ENCODE data around the gene PKP1.

The PKP1 gene

GRCh38 chr1:201379733-201380242 is 96.5 kb downstream of the PKP1 start:
- no peaks in the 10 kb centered on the region for H3K9me3 ChIP-seq (replicated peaks; ENCODE audit: insufficient read depth, low read length)
- TF ChIP-seq CTCF (IDR thresholded peaks at IDR 0.05; ENCODE audit: low read length) (no peak), EZH2phosphoT487 (IDR thresholded peaks at IDR 0.05; ENCODE audit: low read length) (no peak), EZH2 (optimal IDR thresholded peaks at IDR 0.05; ENCODE audit: low read depth, low read length) (no peak)
- H3K9me2 ChIP-seq (replicated peaks; ENCODE audit: insufficient read depth, low read length): no peaks in the 10 kb centered on the region
- H2AFZ ChIP-seq (ENCODE audit: low read length): no peak overlapping the region
- no peak for DNase-seq
- no peaks in the 10 kb centered on the region for H3K79me2 ChIP-seq (ENCODE audit: low read length)
- H3K36me3 ChIP-seq (replicated peaks; ENCODE audit: insufficient read depth, low read length): no peaks in the 10 kb centered on the region
- H3K4me1 ChIP-seq (ENCODE audit: low read length): no peaks in the 10 kb centered on the region
- no peaks in the 10 kb centered on the region for H4K20me1 ChIP-seq (ENCODE audit: insufficient read depth, low read length)
- H3K4me3 ChIP-seq (ENCODE audit: low read length): no peak overlapping the region
- H3K9ac ChIP-seq (ENCODE audit: low read length): no peak overlapping the region
- H3F3A ChIP-seq (ENCODE audit: insufficient read depth, low read length): no peaks in the 10 kb centered on the region
- no peak overlapping the region for H3K4me2 ChIP-seq (ENCODE audit: low read depth, low read length)
- H3K27ac ChIP-seq (ENCODE audit: low read length): no peak overlapping the region
- peaks cover 33% of the 10 kb centered on the region for H3K27me3 ChIP-seq (replicated peaks; ENCODE audit: insufficient read depth, low read length)

GRCh38 chr1:201381130-201381529 is 97.8 kb downstream of the PKP1 start:
- Histone ChIP-seq H3K36me3 (replicated peaks; ENCODE audit: insufficient read depth, low read length) (no peaks in the 10 kb centered on the region), H2AFZ (ENCODE audit: low read length) (no peak overlapping the region), H3K4me1 (ENCODE audit: low read length) (no peaks in the 10 kb centered on the region), H3K9me3 (replicated peaks; ENCODE audit: insufficient read depth, low read length) (no peaks in the 10 kb centered on the region), H3K27ac (ENCODE audit: low read length) (no peak overlapping the region), H3K4me2 (ENCODE audit: low read depth, low read length) (no peak overlapping the region), H3K27me3 (replicated peaks; ENCODE audit: insufficient read depth, low read length) (peaks cover 31% of the 10 kb centered on the region; the same call in 1 of the 2 replicates), H3K9ac (ENCODE audit: low read length) (no peak overlapping the region), H3F3A (ENCODE audit: insufficient read depth, low read length) (no peaks in the 10 kb centered on the region), H3K4me3 (ENCODE audit: low read length) (no peak overlapping the region), H4K20me1 (ENCODE audit: insufficient read depth, low read length) (no peaks in the 10 kb centered on the region), H3K79me2 (ENCODE audit: low read length) (no peaks in the 10 kb centered on the region), H3K9me2 (replicated peaks; ENCODE audit: insufficient read depth, low read length) (no peaks in the 10 kb centered on the region)
- DNase-seq: no peak
- TF ChIP-seq EZH2phosphoT487 (IDR thresholded peaks at IDR 0.05; ENCODE audit: low read length): no peak
- TF ChIP-seq CTCF (IDR thresholded peaks at IDR 0.05; ENCODE audit: low read length): no peak

Data from MM.1S (cell line).